Measurements from ENCODE around the gene RPL35. TPM values are rescaled to one million over a fixed set of nuclear protein-coding genes. Genes with fewer than 3 reads are reported as not detected.

Gene RPL35
- total and polyA plus RNA-seq, 10 of the 15 experiments (the other 5 are each of a cell fraction or from before 2014, with no cell fraction given): 2,572 to 6,300 (median 3,864) TPM

GRCh38 chr9:124855944-124856765 is 5.6 kb downstream of the RPL35 start (continued):
- peak; percentile 34; the same call in 1 of the 2 replicates for TF ChIP-seq RAD21 (IDR thresholded peaks at IDR 0.05; ENCODE audit: insufficient read depth, low read depth, low read length)
- TF ChIP-seq KDM1A (IDR thresholded peaks at IDR 0.05; ENCODE audit: borderline replicate concordance): no peak
- TF ChIP-seq SREBF1 (IDR thresholded peaks at IDR 0.05; ENCODE audit: low read length): no peak
- no peak for TF ChIP-seq STAT1 (conservative IDR thresholded peaks at IDR 0.05)
- TF ChIP-seq WRNIP1 (IDR thresholded peaks at IDR 0.05; ENCODE audit: borderline replicate concordance, low read depth, low read length): no peak
- TF ChIP-seq ZBED1 (IDR thresholded peaks at IDR 0.05; ENCODE audit: borderline replicate concordance): 0 out of 2 replicates have a peak, but pooled peaks have one; percentile 10
- no peak for TF ChIP-seq BCL11A (IDR thresholded peaks at IDR 0.05; ENCODE audit: low read depth, low read length)
- TF ChIP-seq POLR2A (IDR thresholded peaks at IDR 0.05; ENCODE audit: low read depth, low read length): peak; percentile 71
- TF ChIP-seq NFXL1 (IDR thresholded peaks at IDR 0.05; ENCODE audit: borderline replicate concordance): no peak

- Histone ChIP-seq H2AFZ (ENCODE audit: control insufficient read depth, low read depth, low read length) (no peak overlapping the region), H3K4me1 (ENCODE audit: control insufficient read depth, insufficient read depth, low read length) (peaks cover 13% of the 10 kb centered on the region), H3K9me3 (replicated peaks; ENCODE audit: control insufficient read depth, insufficient read depth, low read length) (no peaks in the 10 kb centered on the region), H3K9ac (ENCODE audit: control insufficient read depth, insufficient read depth, low read length) (no peak overlapping the region), H3K4me3 (no peak overlapping the region), H3K4me2 (ENCODE audit: control insufficient read depth, insufficient read depth) (no peak overlapping the region), H3K79me2 (ENCODE audit: control insufficient read depth, insufficient read depth, low read length) (peaks cover 27% of the 10 kb centered on the region), H3K36me3 (ENCODE audit: control insufficient read depth in 2 of 2, insufficient read depth in 2 of 2, low read length in 1 of 2) (peaks cover 28 to 31% of the 10 kb centered on the region in 2 experiments; a peak in 3 of 4 replicates), H3K27ac (ENCODE audit: control insufficient read depth, insufficient read depth) (no peak overlapping the region), H3K27me3 (replicated peaks in 1 of 2; ENCODE audit: control insufficient read depth in 2 of 2, insufficient read depth in 2 of 2, low read length in 1 of 2) (no peaks in the 10 kb centered on the region), H4K20me1 (ENCODE audit: control insufficient read depth, insufficient read depth) (peaks cover 16% of the 10 kb centered on the region)
- ChIA-PET SMC1A (ENCODE audit: uncharacterized antibody, unreplicated experiment) (interaction anchor here (0.7 to 12.1 kb wide), 2 partner anchors 16 to 83 kb away, joined by 3 to 233 read pairs; partner anchors contain the start of genes NR6A1 and OLFML2A), RAD21 (ENCODE audit: unreplicated experiment) (interaction anchor here (0.6 to 9.5 kb wide), 4 partner anchors 14 to 83 kb away, joined by 3 to 180 read pairs (median 9); partner anchors contain the start of genes NR6A1 and OLFML2A), POLR2A (interaction anchor here (0.6 to 1.4 kb wide), 3 partner anchors 76 to 436 kb away, joined by 3 to 4 read pairs (median 4); no protein-coding TSS in a partner anchor), CTCF (interaction anchor here (0.9 to 26.5 kb wide), 9 partner anchors 16 to 517 kb away, joined by 3 to 575 read pairs (median 4); partner anchors contain the start of genes NR6A1 and OLFML2A)
- ATAC-seq (no peak), FAIRE-seq (no peak), DNase-seq (ENCODE audit: low read depth, low spot score) (no peak)
- BruUV-seq (replicated peaks): no TSS peak
- in situ Hi-C loops (cut with MboI): loop anchor here (5.0 to 25.0 kb wide), 2 partner anchors 238 to 1943 kb away; partner anchors contain the start of genes RC3H2 and ZBTB6
- WGBS (ENCODE audit: insufficient coverage, insufficient replicate concordance, low lambda C conversion rate, missing lambda C conversion rate): 92% methylated on average over 18 of the region's 18 CpGs
- intact Hi-C loops (cut with micrococcal nuclease; ENCODE audit: unreplicated experiment): no loop called here
- TF ChIP-seq ZBED1 (IDR thresholded peaks at IDR 0.05; ENCODE audit: borderline replicate concordance): no peak
- no peak for TF ChIP-seq STAT3 (IDR thresholded peaks at IDR 0.05; ENCODE audit: low read depth, low read length)
- TF ChIP-seq SMAD5 (IDR thresholded peaks at IDR 0.05; ENCODE audit: low read depth): no peak
- TF ChIP-seq CEBPB (IDR thresholded peaks at IDR 0.05; ENCODE audit: borderline replicate concordance in 1 of 2, low read depth in 2 of 2, low read length in 2 of 2): no peak
- no peak for TF ChIP-seq RFX5 (IDR thresholded peaks at IDR 0.05; ENCODE audit: low read depth, low read length)
- no peak for TF ChIP-seq ZNF217 (IDR thresholded peaks at IDR 0.05)
- TF ChIP-seq BMI1 (IDR thresholded peaks at IDR 0.05; ENCODE audit: borderline replicate concordance): no peak
- TF ChIP-seq ATF3 (IDR thresholded peaks at IDR 0.05; ENCODE audit: borderline replicate concordance, extremely low read depth, low read depth, low read length): no peak
- TF ChIP-seq RCOR1 (conservative IDR thresholded peaks at IDR 0.05; ENCODE audit: low read depth, low read length): no peak
- no peak for TF ChIP-seq RUNX3 (IDR thresholded peaks at IDR 0.05; ENCODE audit: low read length)
- no peak for TF ChIP-seq SREBF2 (IDR thresholded peaks at IDR 0.05; ENCODE audit: low read length)
- TF ChIP-seq SREBF1 (IDR thresholded peaks at IDR 0.05; ENCODE audit: low read length): no peak
- TF ChIP-seq NFYB (IDR thresholded peaks at IDR 0.05; ENCODE audit: insufficient read depth, low read depth, low read length): no peak
- no peak for TF ChIP-seq POU2F2 (IDR thresholded peaks at IDR 0.05; ENCODE audit: borderline replicate concordance, low read depth, low read length)
- no peak for TF ChIP-seq E4F1 (IDR thresholded peaks at IDR 0.05; ENCODE audit: borderline replicate concordance, partially characterized antibody)
Measured at GRCh38 chr9:124855566-124855943, 6.2 kb downstream of the RPL35 start.

All from GM12878 (cell line).